Testis (tissue), 2 donors: ENCODE data around the gene HOXB1.

Experiments
- POLR2A ChIP-seq: fragments of 450-650 bp; IDR thresholded peaks from one replicate; pipeline ENCODE4 v1.6.1; 2017; ENCODE audit warnings: antibody characterized with exemption, mild to moderate bottlenecking, moderate library complexity
- TF ChIP-seq, protein P1 (sequence below), 3 experiments: fragments of 450-650 bp in 2 of 3; fragments of 200-600 bp in 1 of 3; sonication (generic) in 1 of 3; IDR thresholded peaks; one replicate each; pipeline ENCODE4 v1.5.1; 2016 to 2019; ENCODE audit warnings: antibody characterized with exemption in 3 of 3, mild to moderate bottlenecking in 2 of 3, moderate library complexity in 1 of 3

- TF ChIP-seq POLR2A: no peak
- TF ChIP-seq, protein P1, sequence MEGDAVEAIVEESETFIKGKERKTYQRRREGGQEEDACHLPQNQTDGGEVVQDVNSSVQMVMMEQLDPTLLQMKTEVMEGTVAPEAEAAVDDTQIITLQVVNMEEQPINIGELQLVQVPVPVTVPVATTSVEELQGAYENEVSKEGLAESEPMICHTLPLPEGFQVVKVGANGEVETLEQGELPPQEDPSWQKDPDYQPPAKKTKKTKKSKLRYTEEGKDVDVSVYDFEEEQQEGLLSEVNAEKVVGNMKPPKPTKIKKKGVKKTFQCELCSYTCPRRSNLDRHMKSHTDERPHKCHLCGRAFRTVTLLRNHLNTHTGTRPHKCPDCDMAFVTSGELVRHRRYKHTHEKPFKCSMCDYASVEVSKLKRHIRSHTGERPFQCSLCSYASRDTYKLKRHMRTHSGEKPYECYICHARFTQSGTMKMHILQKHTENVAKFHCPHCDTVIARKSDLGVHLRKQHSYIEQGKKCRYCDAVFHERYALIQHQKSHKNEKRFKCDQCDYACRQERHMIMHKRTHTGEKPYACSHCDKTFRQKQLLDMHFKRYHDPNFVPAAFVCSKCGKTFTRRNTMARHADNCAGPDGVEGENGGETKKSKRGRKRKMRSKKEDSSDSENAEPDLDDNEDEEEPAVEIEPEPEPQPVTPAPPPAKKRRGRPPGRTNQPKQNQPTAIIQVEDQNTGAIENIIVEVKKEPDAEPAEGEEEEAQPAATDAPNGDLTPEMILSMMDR (IDR thresholded peaks at IDR 0.05): no peak
Measured at GRCh38 chr17:48498164-48498850, 32.5 kb downstream of the HOXB1 start.
